Mammary epithelial cell (primary cell): ENCODE results near the gene PRKCA.

Experiments used
- EZH2 ChIP-seq: IDR thresholded peaks from 2 replicates; pipeline ENCODE4 v1.6.1; 2012; ENCODE audit warnings: low read length, inconsistent platforms, borderline replicate concordance
- TF ChIP-seq, protein P1 (sequence below), 2 donors: IDR thresholded peaks in 1 of 2; conservative IDR thresholded peaks in 1 of 2; 2 replicates each; pipeline ENCODE4 v1.5.1; 2011 to 2012; ENCODE audit warnings: inconsistent platforms in 2 of 2, low read length in 2 of 2, mild to moderate bottlenecking in 2 of 2, control low read depth in 1 of 2, low read depth in 1 of 2; ENCODE audit not compliant: insufficient read depth in 1 of 2; ENCODE audit errors: extremely low read depth in 1 of 2

DNA sequence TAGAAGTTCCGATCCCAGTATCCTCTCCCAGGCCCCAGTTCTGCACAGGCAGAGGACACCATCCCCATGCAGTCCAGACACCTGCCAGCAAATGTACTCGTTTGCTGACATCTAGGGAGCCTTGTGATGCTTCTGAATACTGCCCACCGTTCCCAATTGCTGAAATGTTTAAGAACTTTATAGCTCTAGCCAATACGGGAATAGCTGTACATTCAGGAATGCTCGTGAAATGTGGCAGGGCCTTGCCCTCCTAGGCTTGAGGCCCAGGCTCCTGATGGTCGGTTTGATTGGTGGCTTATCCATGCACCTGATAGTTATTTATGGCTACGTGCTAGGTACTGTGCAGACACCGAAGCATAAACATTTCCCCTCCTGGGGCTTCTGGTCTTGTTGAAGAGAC is 255.5 kb downstream of the PRKCA start:
- TF ChIP-seq, protein P1, sequence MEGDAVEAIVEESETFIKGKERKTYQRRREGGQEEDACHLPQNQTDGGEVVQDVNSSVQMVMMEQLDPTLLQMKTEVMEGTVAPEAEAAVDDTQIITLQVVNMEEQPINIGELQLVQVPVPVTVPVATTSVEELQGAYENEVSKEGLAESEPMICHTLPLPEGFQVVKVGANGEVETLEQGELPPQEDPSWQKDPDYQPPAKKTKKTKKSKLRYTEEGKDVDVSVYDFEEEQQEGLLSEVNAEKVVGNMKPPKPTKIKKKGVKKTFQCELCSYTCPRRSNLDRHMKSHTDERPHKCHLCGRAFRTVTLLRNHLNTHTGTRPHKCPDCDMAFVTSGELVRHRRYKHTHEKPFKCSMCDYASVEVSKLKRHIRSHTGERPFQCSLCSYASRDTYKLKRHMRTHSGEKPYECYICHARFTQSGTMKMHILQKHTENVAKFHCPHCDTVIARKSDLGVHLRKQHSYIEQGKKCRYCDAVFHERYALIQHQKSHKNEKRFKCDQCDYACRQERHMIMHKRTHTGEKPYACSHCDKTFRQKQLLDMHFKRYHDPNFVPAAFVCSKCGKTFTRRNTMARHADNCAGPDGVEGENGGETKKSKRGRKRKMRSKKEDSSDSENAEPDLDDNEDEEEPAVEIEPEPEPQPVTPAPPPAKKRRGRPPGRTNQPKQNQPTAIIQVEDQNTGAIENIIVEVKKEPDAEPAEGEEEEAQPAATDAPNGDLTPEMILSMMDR (conservative IDR thresholded peaks at IDR 0.05 in 1 of 2, IDR thresholded peaks at IDR 0.05 in 1 of 2; ENCODE audit: extremely low read depth in 1 of 2, insufficient read depth in 1 of 2, low read depth in 1 of 2, low read length in 2 of 2) = no peak
- TF ChIP-seq EZH2 = no peak
